HG02610 (cell line): ENCODE data around the gene LATS2.
A peak's percentile ranks its signal among the peaks of the same experiment; 100 is the strongest.

Source experiments
- ATAC-seq: cut with Tn5 transposase; IDR thresholded peaks from one replicate; pipeline ENCODE4 v1.9.1; 2021; ENCODE audit warnings: mild to moderate bottlenecking, moderate library complexity; ENCODE audit not compliant: unreplicated experiment

The LATS2 gene

GRCh38 chr13:21061029-21061763 is at the start of gene LATS2:
LATS2 (minus strand) TSS chr13:21061586; CDS start chr13:21046026, 15,560 bp downstream.
- peak; percentile 88 for ATAC-seq

DNA sequence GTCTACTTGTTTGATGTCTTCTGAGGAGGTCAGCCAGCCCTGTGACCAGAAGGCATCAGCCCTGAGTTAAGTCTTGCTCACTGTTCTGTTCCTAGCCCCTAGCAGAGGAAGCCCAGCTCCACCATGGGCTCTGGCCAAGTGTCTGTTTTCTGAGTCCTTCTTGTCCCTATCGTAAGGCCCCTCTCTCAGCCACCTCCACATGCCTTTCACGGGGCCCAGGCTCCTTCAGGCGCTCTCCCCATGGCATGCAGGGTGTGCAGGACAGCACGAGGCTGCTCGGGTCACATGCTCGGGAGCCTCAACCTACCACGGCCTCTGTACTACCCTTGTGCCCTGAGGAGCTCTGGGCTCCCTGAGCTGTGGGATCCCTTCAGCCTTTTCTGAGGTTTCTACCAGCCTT is 47.8 kb upstream of the LATS2 start:
- ATAC-seq: no peak

- no peak for ATAC-seq
These were observed 44.7 kb upstream of the LATS2 start for GRCh38 chr13:21106089-21106488.

DNA sequence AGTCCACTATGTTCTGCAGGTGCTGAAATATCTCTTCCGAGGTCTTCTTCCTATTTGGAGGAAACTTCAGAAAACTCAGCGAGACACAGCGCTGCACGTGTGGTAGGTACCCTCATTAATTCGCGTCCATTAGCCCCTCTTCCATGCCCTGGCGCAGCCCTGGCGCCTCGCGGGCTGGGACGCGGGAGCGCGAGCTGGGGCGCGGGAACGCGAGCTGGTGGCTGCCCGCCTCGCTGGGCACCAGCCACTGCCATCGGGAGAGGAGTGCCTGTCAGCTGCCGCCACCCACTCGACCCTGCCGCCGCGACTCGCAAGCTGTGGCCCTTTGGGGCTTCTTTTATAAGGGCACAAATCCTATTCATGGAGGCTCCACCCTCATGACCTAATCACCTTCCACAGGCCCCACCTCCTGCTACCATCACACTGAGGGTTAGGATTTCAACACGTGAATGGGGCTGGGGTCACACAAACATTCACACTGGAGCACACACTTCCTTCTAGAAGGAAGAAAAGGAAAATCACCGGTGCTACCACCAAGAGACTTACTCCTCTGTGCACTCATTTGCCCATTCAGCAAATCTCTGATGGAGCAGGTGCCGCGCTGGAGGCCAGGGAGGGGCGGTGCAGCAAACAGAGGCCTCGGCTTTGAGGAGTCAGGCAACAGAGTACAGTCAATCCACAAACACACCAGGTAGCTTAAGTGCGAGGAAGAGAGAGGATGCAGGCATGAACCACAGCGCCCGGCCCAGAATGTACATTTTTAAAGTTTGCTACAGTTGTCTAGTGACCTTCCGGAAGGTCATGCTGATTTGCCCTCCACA is 43.0 kb upstream of the LATS2 start:
- no peak for ATAC-seq

GRCh38 chr13:21101865-21102576 is 40.6 kb upstream of the LATS2 start:
- no peak for ATAC-seq

- no peak for ATAC-seq
These were observed 39.8 kb upstream of the LATS2 start for GRCh38 chr13:21100994-21101757.

- ATAC-seq: no peak
These were observed 38.8 kb upstream of the LATS2 start for GRCh38 chr13:21100211-21100610.

GRCh38 chr13:21095311-21095710 is 33.9 kb upstream of the LATS2 start:
- no peak for ATAC-seq

DNA sequence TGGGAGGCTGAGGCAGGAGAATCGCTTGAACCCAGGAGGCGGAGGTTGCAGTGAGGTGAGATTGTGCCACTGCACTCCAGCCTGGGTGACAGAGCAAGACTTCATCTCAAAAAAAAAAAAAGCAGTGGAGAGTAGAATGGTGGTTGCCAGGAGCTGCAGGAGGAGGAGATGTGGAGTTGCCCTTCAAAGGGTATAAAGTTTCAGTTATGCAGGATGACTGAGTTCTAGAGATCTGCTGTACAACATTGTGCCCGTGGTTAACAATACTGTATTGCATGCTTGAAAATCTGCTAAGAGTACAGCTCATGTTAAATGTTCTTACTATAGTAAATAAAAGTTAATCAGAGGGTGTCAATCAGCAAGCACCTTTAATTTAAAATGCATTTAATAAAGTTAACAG is 28.4 kb upstream of the LATS2 start:
- no peak for ATAC-seq

DNA sequence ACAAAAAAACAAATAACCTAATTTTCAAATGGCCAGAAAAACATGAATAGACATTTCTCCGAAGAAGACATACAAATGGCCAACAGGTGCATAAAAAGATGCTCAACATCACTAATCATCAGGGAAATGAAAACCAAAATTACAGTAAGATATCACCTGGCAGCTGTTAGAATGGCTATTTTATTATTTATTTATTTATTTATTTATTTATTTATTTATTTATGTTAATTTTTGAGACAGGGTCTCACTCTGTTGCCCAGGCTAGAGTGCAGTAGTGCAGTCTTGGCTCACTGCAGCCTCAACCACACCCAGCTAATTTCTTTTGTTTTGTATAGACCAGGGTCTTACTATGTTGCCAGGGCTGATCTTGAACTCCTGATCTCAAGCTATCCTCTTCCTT is 27.1 kb upstream of the LATS2 start:
- ATAC-seq: no peak

DNA sequence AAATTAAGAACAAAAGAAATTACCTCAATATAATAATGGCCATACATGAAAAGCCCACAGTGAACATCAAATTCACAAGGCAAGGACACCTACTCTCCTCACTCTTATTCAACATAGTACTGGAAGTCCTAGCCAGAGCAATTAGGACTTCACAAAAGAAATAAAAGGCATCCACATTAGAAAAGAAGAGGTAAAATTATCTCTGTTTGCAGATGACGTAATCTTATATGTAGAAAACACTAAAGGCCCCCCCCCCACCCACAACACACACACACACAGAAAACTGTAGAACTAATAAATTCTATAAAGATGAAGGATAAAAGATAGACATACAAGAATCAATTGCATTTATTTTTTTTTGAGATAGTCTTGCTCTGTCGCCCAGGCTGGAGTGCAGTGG is 25.5 kb upstream of the LATS2 start:
- ATAC-seq: no peak

DNA sequence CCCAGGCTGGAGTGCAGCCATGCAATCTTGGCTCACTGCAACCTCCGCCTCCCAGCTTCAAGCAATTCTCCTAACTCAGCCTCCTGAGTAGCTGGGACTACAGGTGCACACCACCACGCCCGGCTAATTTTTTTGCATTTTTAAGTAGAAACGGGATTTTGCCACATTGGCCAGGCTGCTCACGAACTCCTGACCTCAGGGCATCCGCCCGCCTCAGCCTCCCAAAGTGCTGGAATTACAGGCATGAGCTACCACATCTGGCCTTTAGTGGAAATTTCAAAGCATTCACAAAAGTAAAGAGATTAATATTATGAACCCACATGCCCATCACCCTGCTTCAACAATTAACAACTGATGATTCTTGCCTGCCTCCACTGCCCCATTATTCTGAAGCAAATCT is 20.5 kb upstream of the LATS2 start:
- ATAC-seq: no peak

DNA sequence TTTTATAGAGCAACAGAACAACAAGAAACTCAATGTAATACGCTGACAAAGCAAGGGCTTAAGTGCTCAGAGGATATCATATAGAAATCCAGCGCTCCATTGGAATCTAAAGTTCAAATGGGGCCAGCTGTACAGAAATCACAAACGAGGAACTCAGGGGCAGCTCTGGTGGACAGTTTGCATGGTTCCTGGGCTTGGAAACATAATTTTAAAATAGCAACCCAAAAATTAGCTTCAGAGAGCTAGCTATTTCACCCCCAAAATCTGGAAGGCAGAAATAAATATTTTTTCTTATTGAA is 19.2 kb upstream of the LATS2 start:
- ATAC-seq: no peak

GRCh38 chr13:21079761-21080592 is 18.6 kb upstream of the LATS2 start:
- ATAC-seq: no peak

GRCh38 chr13:21079221-21079620 is 17.8 kb upstream of the LATS2 start:
- ATAC-seq: no peak

DNA sequence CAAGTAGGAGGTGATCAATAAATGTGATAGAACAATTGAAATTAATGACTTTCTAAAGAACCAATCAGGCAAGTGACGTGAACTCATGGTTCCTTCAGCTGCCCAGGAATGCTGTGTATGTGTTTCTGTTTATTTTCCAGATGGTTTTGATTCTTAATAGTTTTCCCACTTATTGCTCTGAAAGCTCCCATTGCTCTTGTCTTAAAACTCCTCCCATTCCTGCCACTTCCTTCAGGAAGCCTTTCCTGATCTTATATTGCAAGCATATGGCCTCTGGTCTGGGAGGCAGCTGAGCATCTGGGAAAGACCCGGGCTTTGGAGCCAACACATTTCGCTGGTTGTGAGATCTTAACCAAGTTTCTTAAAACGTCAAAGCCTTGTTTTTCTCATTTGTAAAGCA is 17.1 kb upstream of the LATS2 start:
- no peak for ATAC-seq

DNA sequence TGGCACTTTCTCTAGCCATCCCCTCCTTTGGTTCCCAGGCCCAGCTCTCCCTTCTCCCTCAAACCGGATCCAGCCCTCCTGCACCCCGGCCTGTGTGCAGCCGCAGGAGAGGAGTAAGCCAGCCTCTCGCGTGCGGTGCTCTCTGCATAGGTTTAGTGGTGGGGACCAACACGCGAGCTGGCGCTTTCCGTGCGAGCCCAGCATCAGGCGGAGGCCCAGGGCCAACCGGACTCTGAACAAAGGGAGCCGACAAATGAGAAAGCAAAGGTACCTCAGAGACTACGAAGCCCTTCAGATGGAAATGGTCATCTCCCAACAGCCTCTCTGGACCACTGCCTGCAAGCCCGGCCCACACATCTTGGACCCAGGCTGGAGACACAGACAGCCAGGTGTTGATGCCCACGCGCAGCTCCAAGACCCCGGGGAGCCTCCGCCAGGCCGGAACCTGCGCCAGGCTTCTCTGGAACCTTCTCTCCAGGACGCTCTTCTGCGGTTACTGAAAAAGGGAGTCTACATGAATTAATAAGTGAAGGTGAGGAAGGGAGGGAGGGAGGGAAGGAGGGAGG is 16.5 kb upstream of the LATS2 start:
- no peak for ATAC-seq

GRCh38 chr13:21077076-21077787 is 15.8 kb upstream of the LATS2 start:
- ATAC-seq: no peak

DNA sequence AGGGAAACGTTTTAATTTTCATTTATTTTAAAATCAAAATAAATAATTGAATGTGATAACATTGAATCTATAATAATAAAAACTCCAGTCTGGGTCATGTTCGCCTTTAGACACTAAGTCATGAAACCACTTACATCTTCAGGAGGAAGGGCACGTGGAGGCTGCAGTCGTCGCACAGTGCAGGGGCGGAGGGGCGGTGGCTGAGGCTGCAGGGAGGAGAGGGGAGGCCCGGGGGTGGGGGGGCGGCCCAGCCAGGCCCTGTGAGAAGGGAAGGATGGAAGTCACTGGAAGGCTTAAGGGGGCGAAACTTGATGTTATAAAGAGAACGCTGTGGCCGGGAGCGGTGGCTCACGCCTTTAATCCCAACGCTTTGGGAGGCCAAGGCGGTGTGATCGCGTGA is 14.9 kb upstream of the LATS2 start:
- no peak for ATAC-seq
